Spinal cord (tissue), 10 donors: Measurements from ENCODE around the gene SHISA4. TPM values are rescaled to one million over a fixed set of nuclear protein-coding genes. Genes with fewer than 3 reads are reported as not detected.

ENCODE experiments used
- DNase-seq, 6 donors: peaks; one replicate each; pipeline versions ENCODE4 v3.0.0 to v3.0.0-alpha.2; 2013 to 2015; ENCODE audit warnings: low spot score in 6 of 6, low read depth in 4 of 6
- H3K27ac ChIP-seq: one replicate; pipeline ENCODE4 v1.5.1; 2013; ENCODE audit warnings: low read depth, low read length, control low read depth
- H3K27me3 ChIP-seq: one replicate; pipeline ENCODE4 v1.6.1; 2013; ENCODE audit warnings: low read length; ENCODE audit not compliant: control insufficient read depth, insufficient read depth
- H3K36me3 ChIP-seq: one replicate; pipeline ENCODE4 v1.6.1; 2013; ENCODE audit warnings: low read length; ENCODE audit not compliant: control insufficient read depth, insufficient read depth
- H3K4me1 ChIP-seq: one replicate; pipeline ENCODE4 v1.6.1; 2013; ENCODE audit warnings: low read length; ENCODE audit not compliant: control insufficient read depth, insufficient read depth
- H3K4me3 ChIP-seq: one replicate; pipeline ENCODE4 v1.5.1; 2013; ENCODE audit warnings: low read depth, low read length, control low read depth
- H3K9me3 ChIP-seq: one replicate; pipeline ENCODE4 v1.6.1; 2013; ENCODE audit warnings: low read length; ENCODE audit not compliant: control insufficient read depth, insufficient read depth
- WGBS: methylation state at CpG from one replicate; pipeline ENCODE4 v1.1.5; 2013; ENCODE audit warnings: missing lambda C conversion rate; ENCODE audit not compliant: insufficient coverage; 5-methylcytosine and 5-hydroxymethylcytosine counted together
- polyA plus RNA-seq, 2 donors: library from polyadenylated mRNA; unstranded; fragments of 120-200 nt; gene quantifications; one replicate each; pipeline ENCODE4 v1.2.1, GENCODE V29; 2013; ENCODE audit not compliant: insufficient read length in 2 of 2
- total RNA-seq, 2 donors: library from RNA; depleted of rRNA in 1 of 2; stranded (reverse); fragments of 120-200 nt in 1 of 2; fragments of >200 nt in 1 of 2; gene quantifications; one replicate each; pipeline versions ENCODE4 v1.2.3 to v1.2.4, GENCODE V29; 2013 to 2014
- donor health status: healthy.

The SHISA4 gene
- total and polyA plus RNA-seq, 4 donors = 53.2 to 198 (median 128) TPM

DNA sequence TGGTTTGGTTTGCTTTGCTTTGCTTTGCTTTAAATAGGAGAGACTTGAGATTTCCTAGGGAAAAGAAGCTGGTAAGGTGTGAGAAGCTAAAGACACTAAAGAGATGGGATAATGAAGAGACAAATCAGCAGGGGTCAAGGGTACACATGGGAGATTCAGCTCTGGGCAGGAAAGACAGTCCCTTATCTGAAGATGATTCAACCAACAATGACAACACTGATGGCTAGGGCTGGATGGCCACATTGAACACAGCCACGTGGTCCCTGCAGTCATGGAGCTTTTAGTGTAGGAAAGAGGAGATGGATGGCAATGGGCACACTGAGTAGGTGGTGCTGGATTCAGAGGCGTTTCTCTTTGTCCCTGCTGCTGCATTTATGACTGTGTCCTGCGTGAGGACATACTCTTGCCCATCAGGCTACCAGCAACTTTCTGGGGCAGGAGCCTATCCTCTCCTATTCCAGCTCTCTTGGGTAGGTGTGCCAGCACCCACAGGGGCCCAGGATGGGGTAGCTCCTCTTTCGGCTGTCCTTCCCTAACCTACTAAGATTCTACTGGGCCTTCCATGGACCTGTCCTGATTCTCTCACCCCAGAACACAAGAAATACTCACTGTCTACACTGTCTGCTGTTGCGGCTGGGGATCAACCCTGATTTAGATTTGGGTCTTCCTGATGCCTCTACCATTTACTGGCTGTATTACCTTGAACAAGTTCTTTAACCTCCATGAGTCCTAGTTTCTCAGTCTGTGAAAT lies 1.4 kb upstream of the SHISA4 start:
- peak overlapping the region; percentile 91 for H3K27ac ChIP-seq
- 93% methylated on average over 5 of the region's 5 CpGs for WGBS

DNA sequence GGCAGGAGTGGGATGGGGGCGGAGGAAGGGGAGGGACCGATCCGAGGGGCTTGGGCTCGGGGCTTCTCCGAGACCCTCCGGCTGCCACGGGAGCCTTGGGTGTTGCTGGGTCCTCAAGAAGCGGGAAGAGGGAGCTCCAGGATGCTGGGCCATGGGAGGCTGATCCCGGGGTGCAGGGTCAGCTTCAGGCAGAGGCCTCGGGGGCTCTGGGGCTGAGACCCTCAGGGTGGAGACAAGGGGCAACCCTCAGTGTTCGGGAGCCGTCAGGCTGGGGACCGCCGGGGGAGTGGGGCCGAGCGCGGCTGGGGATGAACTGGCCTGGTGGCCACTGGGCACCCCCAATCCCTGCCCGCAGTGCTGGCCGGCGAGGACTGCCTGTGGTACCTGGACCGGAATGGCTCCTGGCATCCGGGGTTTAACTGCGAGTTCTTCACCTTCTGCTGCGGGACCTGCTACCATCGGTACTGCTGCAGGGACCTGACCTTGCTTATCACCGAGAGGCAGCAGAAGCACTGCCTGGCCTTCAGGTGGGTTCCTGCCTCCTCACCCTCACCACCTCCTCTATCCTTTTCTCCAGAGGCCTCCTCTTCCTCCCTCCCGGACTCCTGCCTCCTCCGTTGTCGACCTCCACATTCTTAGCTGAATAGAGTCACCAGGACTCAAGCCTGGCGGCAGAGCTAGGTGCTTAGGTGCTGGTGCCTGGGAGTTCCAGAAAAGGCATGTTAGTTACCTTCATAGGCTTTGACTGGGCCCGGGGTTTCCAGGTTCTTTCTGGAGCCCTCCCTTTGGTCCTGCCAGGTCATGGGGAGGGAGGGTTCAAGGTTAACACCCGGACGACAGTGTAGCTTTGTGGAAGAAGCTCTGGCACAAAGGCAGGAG lies 631 bp downstream of the SHISA4 start:
- peak overlapping the region; percentile 90 for H3K27ac ChIP-seq
- H3K27me3 ChIP-seq = no peaks in the 10 kb centered on the region
- DNase-seq = peak in 1 of 6 donors; percentile 27
- peaks cover 61% of the 10 kb centered on the region for H3K4me1 ChIP-seq
- H3K36me3 ChIP-seq = peaks cover 33% of the 10 kb centered on the region
- H3K4me3 ChIP-seq = peak overlapping the region; percentile 90
- WGBS = 9% methylated on average over 29 of the region's 33 CpGs
- H3K9me3 ChIP-seq = no peaks in the 10 kb centered on the region

More for the DNA sequence above, 1.4 kb upstream of the SHISA4 start:
- Histone ChIP-seq H3K4me3 (no peak overlapping the region), H3K4me1 (peaks cover 55% of the 10 kb centered on the region), H3K36me3 (peaks cover 16% of the 10 kb centered on the region), H3K27me3 (no peaks in the 10 kb centered on the region), H3K9me3 (no peaks in the 10 kb centered on the region)
- no peak for DNase-seq

GRCh38 chr1:201890223-201890622 lies 1.5 kb downstream of the SHISA4 start:
- H3K4me1 ChIP-seq = peaks cover 62% of the 10 kb centered on the region

DNA sequence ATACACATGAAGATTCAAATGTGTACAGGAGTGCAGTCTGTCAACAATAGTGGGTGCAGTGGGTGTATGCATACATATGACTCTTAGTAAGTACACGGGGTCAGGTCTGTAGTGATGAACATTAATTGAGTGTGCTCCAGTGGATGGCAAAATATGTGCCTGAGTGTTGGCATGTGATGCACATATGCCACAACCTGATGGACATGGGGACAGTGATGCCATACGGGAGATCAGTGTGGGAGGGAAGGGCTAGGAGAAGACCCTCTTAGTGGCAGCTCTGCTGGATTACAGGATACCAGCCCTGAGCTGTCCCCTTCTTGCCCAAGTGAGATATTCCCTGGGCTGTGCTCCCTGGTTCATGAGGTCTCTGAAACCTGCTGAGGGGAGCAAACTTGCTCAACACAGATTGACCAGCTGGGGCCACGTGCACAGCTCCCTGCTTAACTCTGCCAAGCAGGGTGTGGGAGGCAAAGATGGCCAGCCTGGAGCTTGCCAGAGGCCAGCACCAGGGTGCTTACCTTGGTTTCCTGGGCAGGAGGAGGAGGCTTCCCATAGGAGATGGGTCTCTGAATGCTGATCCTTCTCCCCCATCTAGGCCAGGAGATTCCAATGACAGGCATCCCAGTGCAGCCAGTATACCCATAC lies 2.2 kb downstream of the SHISA4 start:
- 71% methylated on average over 3 of the region's 3 CpGs for WGBS
- Histone ChIP-seq H3K4me1 (peaks cover 62% of the 10 kb centered on the region), H3K36me3 (peaks cover 41% of the 10 kb centered on the region), H3K4me3 (no peak overlapping the region), H3K9me3 (no peaks in the 10 kb centered on the region), H3K27ac (no peak overlapping the region), H3K27me3 (no peaks in the 10 kb centered on the region)
- DNase-seq = no peak

More at GRCh38 chr1:201890223-201890622, 1.5 kb downstream of the SHISA4 start:
- peaks cover 38% of the 10 kb centered on the region for H3K36me3 ChIP-seq
- H3K27ac ChIP-seq = no peak overlapping the region
- H3K27me3 ChIP-seq = no peaks in the 10 kb centered on the region
- WGBS = 83% methylated on average over 5 of the region's 7 CpGs
- no peak for DNase-seq
- peak overlapping the region; percentile 90 for H3K4me3 ChIP-seq
- no peaks in the 10 kb centered on the region for H3K9me3 ChIP-seq

DNA sequence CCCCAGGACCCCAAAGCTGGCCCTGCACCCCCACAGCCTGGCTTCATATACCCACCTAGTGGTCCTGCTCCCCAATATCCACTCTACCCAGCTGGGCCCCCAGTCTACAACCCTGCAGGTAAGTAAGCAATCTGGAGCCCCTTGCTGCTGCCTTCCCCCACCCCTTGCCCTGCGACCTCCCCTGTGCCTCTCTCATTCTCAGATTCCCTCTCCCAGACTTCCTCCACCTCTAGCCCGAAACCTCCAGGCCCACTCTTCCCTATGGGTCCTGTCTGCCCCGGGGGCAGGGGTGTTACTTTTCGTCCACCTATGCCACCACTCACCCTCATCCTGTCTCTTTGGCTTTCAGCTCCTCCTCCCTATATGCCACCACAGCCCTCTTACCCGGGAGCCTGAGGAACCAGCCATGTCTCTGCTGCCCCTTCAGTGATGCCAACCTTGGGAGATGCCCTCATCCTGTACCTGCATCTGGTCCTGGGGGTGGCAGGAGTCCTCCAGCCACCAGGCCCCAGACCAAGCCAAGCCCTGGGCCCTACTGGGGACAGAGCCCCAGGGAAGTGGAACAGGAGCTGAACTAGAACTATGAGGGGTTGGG lies 2.9 kb downstream of the SHISA4 start:
- no peak for DNase-seq
- Histone ChIP-seq H3K36me3 (peaks cover 41% of the 10 kb centered on the region), H3K9me3 (no peaks in the 10 kb centered on the region), H3K4me3 (no peak overlapping the region), H3K27ac (no peak overlapping the region), H3K4me1 (peaks cover 68% of the 10 kb centered on the region), H3K27me3 (no peaks in the 10 kb centered on the region)
- WGBS = 79% methylated on average over 5 of the region's 5 CpGs

- 92% methylated on average over 4 of the region's 6 CpGs for WGBS
- DNase-seq = no peak
- H3K9me3 ChIP-seq = no peaks in the 10 kb centered on the region
- H3K4me3 ChIP-seq = no peak overlapping the region
- peaks cover 69% of the 10 kb centered on the region for H3K4me1 ChIP-seq
- no peak overlapping the region for H3K27ac ChIP-seq
- H3K27me3 ChIP-seq = no peaks in the 10 kb centered on the region
- H3K36me3 ChIP-seq = peaks cover 41% of the 10 kb centered on the region
Measured at GRCh38 chr1:201892211-201892610, 3.5 kb downstream of the SHISA4 start.

GRCh38 chr1:201893431-201893830 lies 4.7 kb downstream of the SHISA4 start:
- Histone ChIP-seq H3K4me3 (no peak overlapping the region), H3K9me3 (no peaks in the 10 kb centered on the region), H3K27me3 (no peaks in the 10 kb centered on the region), H3K36me3 (peaks cover 41% of the 10 kb centered on the region), H3K27ac (no peak overlapping the region), H3K4me1 (peaks cover 57% of the 10 kb centered on the region)
- no peak for DNase-seq
- 44% methylated on average over 2 of the region's 3 CpGs for WGBS

DNA sequence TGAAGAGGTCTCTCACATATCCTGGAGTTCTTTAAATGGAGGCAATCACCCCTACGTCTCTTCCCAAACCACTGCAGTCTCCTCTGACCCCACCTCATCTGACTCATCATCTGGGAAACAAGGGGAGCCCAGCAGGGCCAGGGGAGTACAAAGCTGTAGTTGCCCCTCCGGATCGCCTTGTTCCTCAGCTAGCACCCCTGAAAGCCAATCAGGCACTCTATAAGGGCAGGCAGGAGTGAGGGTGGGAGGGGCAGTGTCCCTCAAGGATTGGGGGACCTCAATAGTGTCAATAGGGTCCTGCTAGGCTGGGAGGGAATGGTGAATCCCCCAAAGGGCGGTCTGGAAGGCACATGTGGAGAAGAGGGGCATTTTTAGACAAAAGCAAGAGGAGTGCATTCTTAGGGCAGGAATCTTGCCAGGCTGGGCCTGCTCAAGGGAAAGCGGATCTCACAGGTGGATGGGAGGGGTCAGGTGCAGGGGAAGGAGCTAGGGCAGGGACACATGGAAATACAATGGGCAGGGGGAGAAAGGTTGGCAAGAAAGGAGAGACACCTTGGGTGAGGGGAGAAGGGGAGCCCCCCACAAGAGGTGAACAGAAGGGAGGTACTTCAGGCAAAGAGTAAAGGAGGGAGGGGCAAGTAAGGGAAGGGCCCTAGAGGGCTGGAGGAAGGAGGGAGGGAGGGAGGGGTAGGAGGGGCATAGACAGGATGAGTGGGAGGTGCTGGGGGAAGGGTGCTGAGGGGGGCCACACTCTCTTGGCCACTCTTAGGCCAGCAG lies 5.8 kb downstream of the SHISA4 start:
- Histone ChIP-seq H3K4me1 (peaks cover 50% of the 10 kb centered on the region), H3K27me3 (no peaks in the 10 kb centered on the region), H3K9me3 (no peaks in the 10 kb centered on the region), H3K27ac (no peak overlapping the region), H3K4me3 (no peak overlapping the region), H3K36me3 (peaks cover 42% of the 10 kb centered on the region)
- 51% methylated on average over 5 of the region's 5 CpGs for WGBS
- DNase-seq = no peak
